ENCODE measurements around the gene ATAD3C. TPM values are rescaled to one million over a fixed set of nuclear protein-coding genes. Genes with fewer than 3 reads are reported as not detected.

Gene ATAD3C
- total and polyA plus RNA-seq, 2 donors (not counting 3 experiments of a cell fraction or from before 2014, with no cell fraction given): 0.01 TPM; not detected in 1

GRCh38 chr1:1429671-1430073, 19.8 kb upstream of the ATAD3C start:
- dilution Hi-C loops (cut with MboI; ENCODE audit: extremely low pct_ligation_motif_present, low sequenced_read_pairs): no loop called here
- Histone ChIP-seq H3K4me2 (ENCODE audit: insufficient read depth, low read length) (no peak overlapping the region), H3K9me1 (replicated peaks; ENCODE audit: control insufficient read depth, extremely low read depth, insufficient read depth, low read length) (no peaks in the 10 kb centered on the region), H3K79me2 (ENCODE audit: control insufficient read depth, insufficient read depth, low read length) (no peaks in the 10 kb centered on the region), H4K20me1 (replicated peaks; ENCODE audit: control insufficient read depth, extremely low read depth, insufficient read depth, low read length) (no peaks in the 10 kb centered on the region), H3K36me3 (ENCODE audit: control insufficient read depth in 2 of 2, extremely low read depth in 1 of 2, insufficient read depth in 2 of 2, low read length in 2 of 2) (no peaks in the 10 kb centered on the region), H3K4me3 (replicated peaks in 1 of 3; ENCODE audit: insufficient read depth in 1 of 3, low read depth in 1 of 3, low read length in 3 of 3) (no peak overlapping the region), H3K27me3 (ENCODE audit: control insufficient read depth in 2 of 2, insufficient read depth in 2 of 2, low read length in 2 of 2) (no peaks in the 10 kb centered on the region), H2AFZ (ENCODE audit: low read depth, low read length) (no peak overlapping the region), H3K27ac (ENCODE audit: insufficient read depth, low read depth, low read length) (no peak overlapping the region), H3K4me1 (ENCODE audit: control insufficient read depth, extremely low read depth, insufficient read depth, low read length) (peaks cover 17% of the 10 kb centered on the region), H3K9me3 (replicated peaks; ENCODE audit: control insufficient read depth, insufficient read depth, low read length) (no peaks in the 10 kb centered on the region), H3K9ac (replicated peaks; ENCODE audit: extremely low read depth, insufficient read depth, low read length) (no peak overlapping the region)
- FAIRE-seq (peak; percentile 42), DNase-seq (ENCODE audit: low read depth, low spot score) (peak; percentile 45)
- intact Hi-C loops (cut with micrococcal nuclease): loop anchor here (1.0 kb wide), 1 partner anchor 23 kb away; no protein-coding TSS in a partner anchor
- no peak for TF ChIP-seq EZH2 (IDR thresholded peaks at IDR 0.05; ENCODE audit: borderline replicate concordance, low read depth, low read length, severe bottlenecking)
- no peak for TF ChIP-seq POLR2A (IDR thresholded peaks at IDR 0.05; ENCODE audit: low read depth, low read length)
- TF ChIP-seq GATA2 (IDR thresholded peaks at IDR 0.05; ENCODE audit: insufficient read depth, insufficient read length, low read depth, low read length): no peak
- TF ChIP-seq CTCF (IDR thresholded peaks at IDR 0.05; ENCODE audit: extremely low read depth in 1 of 2, insufficient read depth in 1 of 2, low read depth in 1 of 2, low read length in 2 of 2): no peak
- TF ChIP-seq MYC (IDR thresholded peaks at IDR 0.05; ENCODE audit: low read depth, low read length): no peak
- TF ChIP-seq JUN (IDR thresholded peaks at IDR 0.05; ENCODE audit: borderline replicate concordance, insufficient read depth, insufficient read length, low read depth): no peak
- TF ChIP-seq, protein P1, sequence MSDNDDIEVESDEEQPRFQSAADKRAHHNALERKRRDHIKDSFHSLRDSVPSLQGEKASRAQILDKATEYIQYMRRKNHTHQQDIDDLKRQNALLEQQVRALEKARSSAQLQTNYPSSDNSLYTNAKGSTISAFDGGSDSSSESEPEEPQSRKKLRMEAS (IDR thresholded peaks at IDR 0.05; ENCODE audit: insufficient read depth, insufficient read length): no peak
- no peak for TF ChIP-seq FOS (IDR thresholded peaks at IDR 0.05; ENCODE audit: borderline replicate concordance, insufficient read depth, low read length)
- ChIA-PET CTCF (interaction anchor here (1.4 to 2.2 kb wide), 3 partner anchors 10 to 27 kb away, joined by 5 to 13 read pairs (median 5); no protein-coding TSS in a partner anchor), POLR2A (no interaction called here)
- no TSS peak for BruUV-seq (replicated peaks)

Measured in endothelial cell of umbilical vein (primary cell).